Limb (tissue), 2 donors: ENCODE results near the gene FABP3.

Experiments used
- DNase-seq, 2 donors: peaks; one replicate each; pipeline ENCODE4 v3.0.0-alpha.2; 2016; ENCODE audit errors: extremely low spot score in 2 of 2

The FABP3 gene

GRCh38 chr1:31315902-31316301 lies 57.0 kb downstream of the FABP3 start:
- no peak for DNase-seq
